ENCODE data around the gene C19orf81. TPM values are rescaled to one million over a fixed set of nuclear protein-coding genes. Genes with fewer than 3 reads are reported as not detected.

The C19orf81 gene
- total RNA-seq (2021; ENCODE audit: unreplicated experiment) (14.5 TPM), Bru-seq, nascent RNA (percentile 35 among the genes with signal in this experiment), BruChase-seq, experiment 1, labeled RNA remaining after a 6-hour chase (percentile 26 among the genes with signal in this experiment), BruChase-seq, experiment 2, labeled RNA remaining after a 2-hour chase (percentile 27 among the genes with signal in this experiment)
- 12.4 and 14.8 TPM in 2 replicates for polyA plus RNA-seq (2012)
- long read RNA-seq, partial matches to known transcripts: 5 of 9 reads
- long read RNA-seq, other reads (novel, unspliced or antisense): 4 of 9 reads

- H4K20me1 ChIP-seq (ENCODE audit: insufficient read depth): no peaks in the 10 kb centered on the region
- ATAC-seq (peak; percentile 87), DNase-seq (ENCODE audit: low read depth, low spot score) (peak; percentile 58)
- H3K9me2 ChIP-seq (ENCODE audit: insufficient read depth): no peaks in the 10 kb centered on the region
- no peak within 1 kb of the TSS for H3K4me3 ChIP-seq (replicated peaks in 1 of 2; ENCODE audit: low read depth in 1 of 2, low read length in 2 of 2)
- no peaks in the 10 kb centered on the region for H3K9me3 ChIP-seq (ENCODE audit: control insufficient read depth in 1 of 2, insufficient read depth in 1 of 2, low read depth in 1 of 2, low read length in 2 of 2)
- no TSS peak for BruUV-seq (replicated peaks)
- H3K27ac ChIP-seq (ENCODE audit: low read depth, low read length): peak within 1 kb of the TSS; percentile 9; the same call in 1 of the 2 replicates
- intact Hi-C loops (cut with micrococcal nuclease): loop anchor here (10.0 kb wide), 1 partner anchor 115 kb away; no protein-coding TSS in a partner anchor
- peak within 1 kb of the TSS; percentile 77 for H2AFZ ChIP-seq (ENCODE audit: low read depth, low read length, poor library complexity, severe bottlenecking)
- H3K27me3 ChIP-seq (ENCODE audit: insufficient read depth, low read length): peaks cover 16% of the 10 kb centered on the region
- H3K9ac ChIP-seq (ENCODE audit: low read length): no peak within 1 kb of the TSS
- CTCF ChIA-PET: interaction anchor here (0.6 kb wide), 1 partner anchor 8 kb away, joined by 3 read pairs; no protein-coding TSS in a partner anchor
- no peaks in the 10 kb centered on the region for H3K36me3 ChIP-seq (ENCODE audit: control insufficient read depth in 1 of 2, insufficient read depth in 2 of 2, low read length in 2 of 2)
- RAD21 ChIA-PET (ENCODE audit: low non-redundant PET in 1 of 2, low total read pairs in 2 of 2, uncharacterized antibody in 2 of 2, unreplicated experiment in 2 of 2): no interaction called here
- H3K4me1 ChIP-seq (ENCODE audit: control insufficient read depth in 1 of 2, insufficient read depth in 2 of 2, low read length in 2 of 2): peaks cover 11 to 35% of the 10 kb centered on the region in 2 experiments
- TF ChIP-seq, protein P1, sequence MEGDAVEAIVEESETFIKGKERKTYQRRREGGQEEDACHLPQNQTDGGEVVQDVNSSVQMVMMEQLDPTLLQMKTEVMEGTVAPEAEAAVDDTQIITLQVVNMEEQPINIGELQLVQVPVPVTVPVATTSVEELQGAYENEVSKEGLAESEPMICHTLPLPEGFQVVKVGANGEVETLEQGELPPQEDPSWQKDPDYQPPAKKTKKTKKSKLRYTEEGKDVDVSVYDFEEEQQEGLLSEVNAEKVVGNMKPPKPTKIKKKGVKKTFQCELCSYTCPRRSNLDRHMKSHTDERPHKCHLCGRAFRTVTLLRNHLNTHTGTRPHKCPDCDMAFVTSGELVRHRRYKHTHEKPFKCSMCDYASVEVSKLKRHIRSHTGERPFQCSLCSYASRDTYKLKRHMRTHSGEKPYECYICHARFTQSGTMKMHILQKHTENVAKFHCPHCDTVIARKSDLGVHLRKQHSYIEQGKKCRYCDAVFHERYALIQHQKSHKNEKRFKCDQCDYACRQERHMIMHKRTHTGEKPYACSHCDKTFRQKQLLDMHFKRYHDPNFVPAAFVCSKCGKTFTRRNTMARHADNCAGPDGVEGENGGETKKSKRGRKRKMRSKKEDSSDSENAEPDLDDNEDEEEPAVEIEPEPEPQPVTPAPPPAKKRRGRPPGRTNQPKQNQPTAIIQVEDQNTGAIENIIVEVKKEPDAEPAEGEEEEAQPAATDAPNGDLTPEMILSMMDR (IDR thresholded peaks at IDR 0.05 in 2 of 3, conservative IDR thresholded peaks at IDR 0.05 in 1 of 3; ENCODE audit: borderline replicate concordance in 1 of 3, insufficient read depth in 1 of 3, low read depth in 2 of 3, low read length in 2 of 3): no peak
- TF ChIP-seq, protein P2, sequence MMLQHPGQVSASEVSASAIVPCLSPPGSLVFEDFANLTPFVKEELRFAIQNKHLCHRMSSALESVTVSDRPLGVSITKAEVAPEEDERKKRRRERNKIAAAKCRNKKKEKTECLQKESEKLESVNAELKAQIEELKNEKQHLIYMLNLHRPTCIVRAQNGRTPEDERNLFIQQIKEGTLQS (IDR thresholded peaks at IDR 0.05): no peak
- TF ChIP-seq CBX3 (IDR thresholded peaks at IDR 0.05; ENCODE audit: low read depth): no peak
- TF ChIP-seq POLR2AphosphoS5 (IDR thresholded peaks at IDR 0.05; ENCODE audit: low read depth, low read length): 0 out of 2 replicates have a peak, but pooled peaks have one; percentile 25
- peak; percentile 31 for TF ChIP-seq POLR2A (IDR thresholded peaks at IDR 0.05; ENCODE audit: borderline replicate concordance, extremely low read depth, insufficient read depth, insufficient read length)
- TF ChIP-seq SIN3A (IDR thresholded peaks at IDR 0.05; ENCODE audit: low read depth): no peak
- TF ChIP-seq SP1 (IDR thresholded peaks at IDR 0.05; ENCODE audit: low read depth): peak; percentile 63; the same call in 1 of the 2 replicates
- peak within 1 kb of the TSS; percentile 57 for H3K4me2 ChIP-seq (ENCODE audit: low read length)
- H3K79me2 ChIP-seq (ENCODE audit: insufficient read depth, low read length): no peaks in the 10 kb centered on the region
- POLR2A ChIA-PET: no interaction called here
These were observed at the start of gene C19orf81 for GRCh38 chr19:50649433-50650391. C19orf81 (plus strand) TSS chr19:50649445; CDS start chr19:50649445, 0 bp downstream.

Measured in HCT116 (cell line).